ENCODE results near the gene PDE7B. TPM values are rescaled to one million over a fixed set of nuclear protein-coding genes. Genes with fewer than 3 reads are reported as not detected.
A peak's percentile ranks its signal among the peaks of the same experiment; 100 is the strongest.

PDE7B gene
- total RNA-seq, 4 donors from 2014 or later, result 3.4 to 15.4 (median 9.3) TPM

DNA sequence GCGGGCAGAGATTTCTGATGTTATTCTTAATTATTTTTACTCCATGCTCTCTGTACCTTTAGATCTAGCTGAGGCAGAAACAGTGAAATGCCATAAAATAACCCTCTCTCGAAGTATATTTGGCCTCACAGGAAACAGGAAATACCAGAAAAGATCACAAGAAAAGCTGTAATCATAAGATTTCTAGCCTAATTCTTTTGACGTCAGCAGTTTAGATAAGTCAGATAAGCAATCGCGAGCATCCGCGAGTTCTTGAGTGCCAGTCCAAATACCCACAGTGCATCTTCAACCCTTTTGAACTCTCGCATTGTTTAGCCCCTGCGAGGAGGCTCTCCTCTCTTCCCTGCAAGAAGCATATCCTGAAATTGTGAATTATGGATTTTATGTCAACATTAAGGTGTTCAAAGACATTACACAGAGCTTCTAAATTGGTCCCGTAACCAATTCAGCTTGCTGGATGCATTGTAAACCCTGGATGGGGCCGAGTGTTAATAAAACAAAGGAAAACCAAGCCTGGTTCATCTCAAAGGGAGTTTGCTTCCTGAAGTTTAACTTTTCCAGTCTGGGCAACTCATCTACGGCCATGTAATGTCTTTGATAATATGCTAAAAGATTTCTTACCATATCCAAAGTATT, 199.8 kb downstream of the PDE7B start:
- H3K36me3 ChIP-seq, result no peaks in the 10 kb centered on the region
- peak overlapping the region; percentile 62 to 82 (median 76) for H3K27ac ChIP-seq (replicated peaks in 1 of 4)
- 35% methylated on average over 12 of the region's 12 CpGs for WGBS
- no peaks in the 10 kb centered on the region for H3K9me3 ChIP-seq
- peak; percentile 41 to 42 for TF ChIP-seq POLR2AphosphoS5 (IDR thresholded peaks at IDR 0.05)
- TF ChIP-seq EP300 (IDR thresholded peaks at IDR 0.05), result no peak
- H3K27me3 ChIP-seq, result no peaks in the 10 kb centered on the region
- intact Hi-C loops (cut with DNase I), result no loop called here
- peak overlapping the region; percentile 15 to 32 (median 26) for H3K4me3 ChIP-seq
- no peak for DNase-seq (ENCODE audit: extremely low spot score)
- H3K4me1 ChIP-seq, result peaks cover 23 to 39% (median 33%) of the 10 kb centered on the region in 4 donors

DNA sequence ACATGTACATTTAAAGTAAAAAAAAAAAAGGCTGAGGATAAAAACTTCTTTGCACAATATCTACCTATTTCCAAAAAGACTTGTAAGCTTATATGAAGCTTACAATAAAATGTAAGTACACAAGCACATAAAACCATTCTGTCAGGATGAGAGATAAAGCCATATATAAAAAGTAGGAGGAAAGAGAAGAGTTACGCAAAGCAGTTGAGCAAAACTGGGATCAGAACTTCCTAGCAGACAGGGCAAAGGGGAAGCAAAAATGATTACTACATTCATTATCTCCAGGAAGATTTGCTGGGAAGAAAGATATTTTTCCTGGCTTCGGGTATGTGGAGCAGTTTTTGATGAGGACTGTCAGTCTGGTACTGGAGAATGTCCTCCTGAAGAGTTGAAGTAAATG, 200.5 kb downstream of the PDE7B start:
- WGBS, result 63% methylated on average over 2 of the region's 2 CpGs
- intact Hi-C loops (cut with DNase I), result no loop called here
- H3K4me1 ChIP-seq, result peaks cover 23 to 37% (median 32%) of the 10 kb centered on the region in 4 donors
- peak overlapping the region; percentile 62 to 82 (median 76) for H3K27ac ChIP-seq (replicated peaks in 1 of 4)
- TF ChIP-seq POLR2AphosphoS5 (IDR thresholded peaks at IDR 0.05), result no peak
- TF ChIP-seq EP300 (IDR thresholded peaks at IDR 0.05), result no peak
- TF ChIP-seq, protein P1, sequence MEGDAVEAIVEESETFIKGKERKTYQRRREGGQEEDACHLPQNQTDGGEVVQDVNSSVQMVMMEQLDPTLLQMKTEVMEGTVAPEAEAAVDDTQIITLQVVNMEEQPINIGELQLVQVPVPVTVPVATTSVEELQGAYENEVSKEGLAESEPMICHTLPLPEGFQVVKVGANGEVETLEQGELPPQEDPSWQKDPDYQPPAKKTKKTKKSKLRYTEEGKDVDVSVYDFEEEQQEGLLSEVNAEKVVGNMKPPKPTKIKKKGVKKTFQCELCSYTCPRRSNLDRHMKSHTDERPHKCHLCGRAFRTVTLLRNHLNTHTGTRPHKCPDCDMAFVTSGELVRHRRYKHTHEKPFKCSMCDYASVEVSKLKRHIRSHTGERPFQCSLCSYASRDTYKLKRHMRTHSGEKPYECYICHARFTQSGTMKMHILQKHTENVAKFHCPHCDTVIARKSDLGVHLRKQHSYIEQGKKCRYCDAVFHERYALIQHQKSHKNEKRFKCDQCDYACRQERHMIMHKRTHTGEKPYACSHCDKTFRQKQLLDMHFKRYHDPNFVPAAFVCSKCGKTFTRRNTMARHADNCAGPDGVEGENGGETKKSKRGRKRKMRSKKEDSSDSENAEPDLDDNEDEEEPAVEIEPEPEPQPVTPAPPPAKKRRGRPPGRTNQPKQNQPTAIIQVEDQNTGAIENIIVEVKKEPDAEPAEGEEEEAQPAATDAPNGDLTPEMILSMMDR (IDR thresholded peaks at IDR 0.05), result no peak
- TF ChIP-seq POLR2A (IDR thresholded peaks at IDR 0.05; ENCODE audit: low read depth), result no peak
- H3K9me3 ChIP-seq, result no peaks in the 10 kb centered on the region
- H3K36me3 ChIP-seq, result no peaks in the 10 kb centered on the region
- H3K4me3 ChIP-seq, result no peak overlapping the region
- no peaks in the 10 kb centered on the region for H3K27me3 ChIP-seq
- DNase-seq (ENCODE audit: extremely low spot score), result no peak

DNA sequence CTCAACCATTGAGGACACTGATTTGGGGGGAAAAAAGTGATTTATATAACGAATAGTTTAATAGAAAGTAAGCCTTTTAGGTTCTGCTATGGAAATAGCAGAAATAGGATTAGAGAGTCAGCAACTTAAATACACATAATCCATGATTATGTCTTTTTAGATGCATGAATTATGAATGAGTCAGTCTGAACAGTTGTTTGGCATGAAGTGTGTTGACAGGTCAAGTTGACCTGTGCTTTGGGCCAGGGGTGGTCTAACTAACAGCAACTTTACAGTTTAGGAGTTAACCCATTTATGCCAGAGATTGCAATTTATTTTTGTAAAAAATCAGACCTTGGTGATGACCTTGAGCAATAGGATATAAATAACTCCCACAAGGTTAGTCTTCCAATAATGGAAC, 207.4 kb downstream of the PDE7B start:
- Histone ChIP-seq H3K36me3 (no peaks in the 10 kb centered on the region), H3K27ac (replicated peaks in 1 of 4) (peak overlapping the region in 1 of 4 donors; percentile 32), H3K4me3 (no peak overlapping the region), H3K27me3 (no peaks in the 10 kb centered on the region), H3K9me3 (no peaks in the 10 kb centered on the region), H3K4me1 (peaks cover 14 to 39% (median 32%) of the 10 kb centered on the region in 4 donors)
- intact Hi-C loops (cut with DNase I), result no loop called here
- no peak for DNase-seq (ENCODE audit: extremely low spot score)
- TF ChIP-seq POLR2AphosphoS5 (IDR thresholded peaks at IDR 0.05), result no peak
- no peak for TF ChIP-seq POLR2A (IDR thresholded peaks at IDR 0.05; ENCODE audit: low read depth)
- TF ChIP-seq EP300 (IDR thresholded peaks at IDR 0.05), result no peak
- TF ChIP-seq, protein P1 (IDR thresholded peaks at IDR 0.05), result no peak
- WGBS, result 69% methylated on average over 1 of the region's 1 CpG

DNA sequence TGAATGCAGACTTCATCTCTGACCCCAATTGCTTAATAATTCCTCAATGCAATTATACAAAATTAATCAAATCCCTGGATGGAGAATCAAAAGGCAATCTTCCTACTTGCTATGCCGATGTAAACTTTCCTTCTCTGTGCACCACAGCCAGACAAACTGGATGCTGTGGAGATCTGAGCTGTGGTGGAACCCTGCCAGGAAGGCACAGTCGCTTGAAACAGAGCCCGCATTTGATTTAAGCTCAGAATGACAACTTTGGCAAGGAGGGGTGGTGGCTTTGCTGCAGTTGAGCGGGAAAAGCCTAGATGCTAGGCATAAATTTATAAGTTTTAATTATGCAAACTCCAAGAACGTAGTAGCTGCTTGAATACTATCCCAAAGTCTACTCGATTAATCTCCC, 207.8 kb downstream of the PDE7B start:
- 28% methylated on average over 6 of the region's 6 CpGs for WGBS
- peak overlapping the region in 1 of 4 donors; percentile 32 for H3K27ac ChIP-seq (replicated peaks in 1 of 4)
- intact Hi-C loops (cut with DNase I), result no loop called here

GRCh38 chr6:136060052-136060451, 208.6 kb downstream of the PDE7B start:
- no peak for DNase-seq (ENCODE audit: extremely low spot score)
- Histone ChIP-seq H3K27ac (replicated peaks in 1 of 4) (no peak overlapping the region), H3K4me3 (no peak overlapping the region), H3K27me3 (no peaks in the 10 kb centered on the region), H3K9me3 (no peaks in the 10 kb centered on the region), H3K36me3 (no peaks in the 10 kb centered on the region), H3K4me1 (peaks cover 14 to 39% (median 32%) of the 10 kb centered on the region in 4 donors)
- no peak for TF ChIP-seq POLR2A (IDR thresholded peaks at IDR 0.05; ENCODE audit: low read depth)
- intact Hi-C loops (cut with DNase I), result no loop called here

More for the DNA sequence above, 207.8 kb downstream of the PDE7B start:
- no peaks in the 10 kb centered on the region for H3K27me3 ChIP-seq
- H3K4me3 ChIP-seq, result no peak overlapping the region
- H3K4me1 ChIP-seq, result peaks cover 14 to 39% (median 32%) of the 10 kb centered on the region in 4 donors
- TF ChIP-seq EP300 (IDR thresholded peaks at IDR 0.05), result no peak
- TF ChIP-seq, protein P1 (IDR thresholded peaks at IDR 0.05), result no peak
- no peak for DNase-seq (ENCODE audit: extremely low spot score)
- no peaks in the 10 kb centered on the region for H3K9me3 ChIP-seq
- H3K36me3 ChIP-seq, result no peaks in the 10 kb centered on the region

DNA sequence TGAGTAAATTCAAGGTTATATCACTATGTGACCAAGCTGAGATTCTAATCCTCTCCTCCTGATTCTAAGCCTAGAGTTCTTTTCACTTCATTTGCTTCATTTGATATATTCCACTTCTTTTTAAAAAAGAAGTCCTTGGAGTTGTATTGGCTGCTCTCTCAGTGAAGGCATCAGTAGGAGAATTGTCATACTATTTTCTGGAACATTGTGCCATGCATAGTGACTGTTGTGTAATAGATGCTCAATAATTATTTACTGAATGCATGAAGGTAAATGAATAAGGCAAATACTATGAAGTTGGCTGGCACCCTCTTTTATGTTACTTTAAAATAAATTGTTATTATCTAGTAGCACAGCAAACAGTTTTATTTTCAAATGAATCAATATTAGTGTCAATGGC, 209.3 kb downstream of the PDE7B start:
- Histone ChIP-seq H3K27me3 (no peaks in the 10 kb centered on the region), H3K4me3 (no peak overlapping the region), H3K36me3 (no peaks in the 10 kb centered on the region), H3K9me3 (no peaks in the 10 kb centered on the region), H3K4me1 (peaks cover 14 to 35% (median 27%) of the 10 kb centered on the region in 4 donors), H3K27ac (replicated peaks in 1 of 4) (no peak overlapping the region)
- intact Hi-C loops (cut with DNase I), result no loop called here
- TF ChIP-seq, protein P1 (IDR thresholded peaks at IDR 0.05), result no peak
- TF ChIP-seq POLR2A (IDR thresholded peaks at IDR 0.05; ENCODE audit: low read depth), result no peak
- TF ChIP-seq POLR2AphosphoS5 (IDR thresholded peaks at IDR 0.05), result no peak
- no peak for DNase-seq (ENCODE audit: extremely low spot score)
